ENCODE results near the gene THRA. TPM values are rescaled to one million over a fixed set of nuclear protein-coding genes. Genes with fewer than 3 reads are reported as not detected.

Gene THRA
- total and polyA plus RNA-seq, 3 donors from 2014 or later = 41.2 to 51.7 (median 44.9) TPM

DNA sequence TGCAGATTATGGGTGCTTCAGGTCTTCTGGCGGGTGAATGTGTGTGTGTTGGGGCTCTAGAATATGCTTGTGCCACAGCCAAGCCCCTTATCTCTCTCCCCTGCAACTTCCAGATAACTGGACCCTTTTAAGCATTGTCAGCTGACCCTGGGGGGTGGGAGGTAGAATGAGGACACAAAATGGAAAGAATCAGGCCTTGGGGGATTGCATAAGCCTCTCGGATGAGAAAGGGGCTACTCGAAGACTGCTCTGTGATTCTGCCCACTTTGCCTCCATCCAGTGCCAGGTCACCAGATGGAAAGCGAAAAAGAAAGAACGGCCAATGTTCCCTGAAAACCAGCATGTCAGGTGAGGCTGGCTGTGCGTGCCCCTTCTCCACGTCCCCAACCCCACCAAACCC lies 13.8 kb downstream of the THRA start:
- 75 to 80% methylated on average over 7 of the region's 7 CpGs for WGBS, 2 donors
- TF ChIP-seq, protein P1, sequence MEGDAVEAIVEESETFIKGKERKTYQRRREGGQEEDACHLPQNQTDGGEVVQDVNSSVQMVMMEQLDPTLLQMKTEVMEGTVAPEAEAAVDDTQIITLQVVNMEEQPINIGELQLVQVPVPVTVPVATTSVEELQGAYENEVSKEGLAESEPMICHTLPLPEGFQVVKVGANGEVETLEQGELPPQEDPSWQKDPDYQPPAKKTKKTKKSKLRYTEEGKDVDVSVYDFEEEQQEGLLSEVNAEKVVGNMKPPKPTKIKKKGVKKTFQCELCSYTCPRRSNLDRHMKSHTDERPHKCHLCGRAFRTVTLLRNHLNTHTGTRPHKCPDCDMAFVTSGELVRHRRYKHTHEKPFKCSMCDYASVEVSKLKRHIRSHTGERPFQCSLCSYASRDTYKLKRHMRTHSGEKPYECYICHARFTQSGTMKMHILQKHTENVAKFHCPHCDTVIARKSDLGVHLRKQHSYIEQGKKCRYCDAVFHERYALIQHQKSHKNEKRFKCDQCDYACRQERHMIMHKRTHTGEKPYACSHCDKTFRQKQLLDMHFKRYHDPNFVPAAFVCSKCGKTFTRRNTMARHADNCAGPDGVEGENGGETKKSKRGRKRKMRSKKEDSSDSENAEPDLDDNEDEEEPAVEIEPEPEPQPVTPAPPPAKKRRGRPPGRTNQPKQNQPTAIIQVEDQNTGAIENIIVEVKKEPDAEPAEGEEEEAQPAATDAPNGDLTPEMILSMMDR (IDR thresholded peaks at IDR 0.05) = no peak
- TF ChIP-seq POLR2A (IDR thresholded peaks at IDR 0.05) = no peak
- Histone ChIP-seq H3K4me3 (no peak overlapping the region), H3K36me3 (ENCODE audit: low read depth, missing control alignments) (no peaks in the 10 kb centered on the region), H3K27me3 (no peaks in the 10 kb centered on the region), H3K27ac (peak overlapping the region in 1 of 2 donors; percentile 24), H3K4me1 (peaks cover 51% of the 10 kb centered on the region), H3K9me3 (no peaks in the 10 kb centered on the region)
- intact Hi-C loops (cut with DNase I; ENCODE audit: low total_unique reads) = no loop called here
- no peak for DNase-seq

DNA sequence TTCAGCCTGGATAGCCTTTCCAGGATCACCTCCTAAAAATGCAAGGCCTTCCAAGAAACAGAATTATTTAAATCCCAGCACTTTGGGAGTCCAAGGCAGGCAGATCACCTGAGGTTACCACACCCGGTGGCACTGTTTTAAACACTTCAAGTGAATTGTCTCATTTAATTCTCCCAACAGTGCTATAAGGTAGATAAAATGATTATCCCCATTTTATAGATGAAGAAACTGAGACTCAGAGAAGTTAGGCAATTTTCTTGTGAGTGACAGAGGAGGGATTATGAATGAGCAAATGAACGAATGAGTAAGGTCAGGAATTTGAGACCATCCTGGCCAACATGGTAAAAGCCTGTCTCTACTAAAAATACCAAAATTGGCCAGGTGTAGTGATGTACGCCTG lies 16.8 kb downstream of the THRA start:
- H3K27me3 ChIP-seq = no peaks in the 10 kb centered on the region
- no peaks in the 10 kb centered on the region for H3K9me3 ChIP-seq
- intact Hi-C loops (cut with DNase I; ENCODE audit: low total_unique reads) = no loop called here
- 87 to 89% methylated on average over 3 of the region's 3 CpGs for WGBS, 2 donors
- TF ChIP-seq, protein P1 (IDR thresholded peaks at IDR 0.05) = no peak
- no peak for TF ChIP-seq POLR2A (IDR thresholded peaks at IDR 0.05)
- H3K4me1 ChIP-seq = peaks cover 23% of the 10 kb centered on the region
- no peak overlapping the region for H3K27ac ChIP-seq
- H3K4me3 ChIP-seq = no peak overlapping the region
- no peak for DNase-seq
- H3K36me3 ChIP-seq (ENCODE audit: low read depth, missing control alignments) = no peaks in the 10 kb centered on the region

DNA sequence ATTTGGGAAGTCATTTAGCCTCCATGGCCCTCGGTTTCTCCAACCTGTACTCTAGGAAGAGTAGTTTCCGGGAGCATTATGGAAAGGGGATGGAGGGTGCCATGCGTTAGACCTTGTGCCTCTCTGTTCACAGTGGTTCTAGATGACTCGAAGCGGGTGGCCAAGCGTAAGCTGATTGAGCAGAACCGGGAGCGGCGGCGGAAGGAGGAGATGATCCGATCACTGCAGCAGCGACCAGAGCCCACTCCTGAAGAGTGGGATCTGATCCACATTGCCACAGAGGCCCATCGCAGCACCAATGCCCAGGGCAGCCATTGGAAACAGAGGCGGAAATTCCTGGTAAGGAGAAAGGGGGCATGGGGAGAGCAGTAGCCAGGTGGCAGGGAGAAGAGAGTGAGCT lies 21.7 kb downstream of the THRA start:
- intact Hi-C loops (cut with DNase I; ENCODE audit: low total_unique reads) = no loop called here
- Histone ChIP-seq H3K9me3 (no peaks in the 10 kb centered on the region), H3K27me3 (no peaks in the 10 kb centered on the region), H3K4me3 (no peak overlapping the region), H3K36me3 (ENCODE audit: low read depth, missing control alignments) (no peaks in the 10 kb centered on the region), H3K27ac (no peak overlapping the region), H3K4me1 (peaks cover 9% of the 10 kb centered on the region)
- 95 to 97% methylated on average over 11 to 14 of the region's 14 CpGs for WGBS, 2 donors
- no peak for DNase-seq
- TF ChIP-seq, protein P1 (IDR thresholded peaks at IDR 0.05) = no peak
- no peak for TF ChIP-seq POLR2A (IDR thresholded peaks at IDR 0.05)

DNA sequence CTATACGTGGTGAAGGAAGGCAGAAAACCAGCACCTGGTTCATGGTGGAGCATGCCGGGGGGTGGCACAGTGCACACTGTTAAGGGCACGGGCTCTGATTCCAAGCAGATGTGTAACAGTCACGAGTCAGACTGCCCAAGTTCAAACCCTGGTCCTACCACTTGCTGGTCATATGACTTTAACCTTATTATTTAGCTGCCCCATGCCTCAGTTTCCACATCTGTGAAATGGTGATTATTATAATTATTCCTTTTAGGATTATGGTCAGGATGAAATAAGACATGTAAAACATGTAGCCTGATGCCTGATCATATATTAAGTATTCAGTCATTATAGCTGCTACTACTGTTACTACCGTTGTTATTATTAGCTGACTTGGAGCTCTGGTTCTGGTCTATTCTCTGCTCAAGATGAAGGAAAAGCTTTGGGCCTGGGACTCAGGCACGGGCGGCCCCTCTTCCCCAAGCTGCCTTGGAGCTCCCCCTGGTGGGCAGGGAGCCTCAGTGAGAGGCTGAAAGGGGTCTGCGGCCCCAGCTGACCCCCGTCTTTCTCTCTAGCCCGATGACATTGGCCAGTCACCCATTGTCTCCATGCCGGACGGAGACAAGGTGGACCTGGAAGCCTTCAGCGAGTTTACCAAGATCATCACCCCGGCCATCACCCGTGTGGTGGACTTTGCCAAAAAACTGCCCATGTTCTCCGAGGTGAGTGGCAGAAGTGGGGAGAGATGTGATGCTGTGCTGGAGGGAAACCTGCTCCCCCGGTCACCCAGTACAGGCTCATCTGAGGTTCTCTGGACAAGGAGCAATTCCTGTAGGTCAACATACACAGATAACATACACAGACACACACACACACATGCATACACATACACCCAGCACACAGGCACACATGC lies 23.6 kb downstream of the THRA start:
- Histone ChIP-seq H3K4me3 (no peak overlapping the region), H3K9me3 (no peaks in the 10 kb centered on the region), H3K27me3 (no peaks in the 10 kb centered on the region), H3K36me3 (ENCODE audit: low read depth, missing control alignments) (no peaks in the 10 kb centered on the region), H3K27ac (peak overlapping the region in 1 of 2 donors; percentile 30), H3K4me1 (peaks cover 24% of the 10 kb centered on the region)
- 64% methylated on average over 12 to 17 of the region's 17 CpGs for WGBS, 2 donors
- no peak for DNase-seq
- intact Hi-C loops (cut with DNase I; ENCODE audit: low total_unique reads) = no loop called here
- TF ChIP-seq, protein P1 (IDR thresholded peaks at IDR 0.05) = peak; percentile 59 to 80 (median 66)
- TF ChIP-seq POLR2A (IDR thresholded peaks at IDR 0.05) = no peak

Data from testis (tissue), 3 donors.